Stomach (tissue), 9 donors: ENCODE data around the gene ANXA2R. TPM values are rescaled to one million over a fixed set of nuclear protein-coding genes. Genes with fewer than 3 reads are reported as not detected.

Experiments
- DNase-seq, 2 donors: peaks; one replicate each; pipeline versions ENCODE4 v3.0.0 to v3.0.0-alpha.2; 2013 to 2019
- H3K27ac ChIP-seq, 5 donors: fragments of 200-600 bp in 4 of 5; sonication (generic) in 4 of 5; one replicate each; pipeline ENCODE4 v1.5.1; 2013 to 2019; ENCODE audit warnings: mild to moderate bottlenecking in 1 of 5, moderate library complexity in 1 of 5
- H3K27me3 ChIP-seq, 3 donors: fragments of 200-600 bp; sonication (generic); one replicate each; pipeline ENCODE4 v1.5.1; 2017 to 2019; ENCODE audit warnings: mixed run types in 1 of 3
- H3K36me3 ChIP-seq, 4 donors: fragments of 200-600 bp; sonication (generic); 1 replicate in 3 of 4; 2 replicates in 1 of 4; pipeline ENCODE4 v1.5.1; 2016 to 2019
- H3K4me1 ChIP-seq, 4 donors: fragments of 200-600 bp; sonication (generic); one replicate each; pipeline ENCODE4 v1.5.1; 2016 to 2019
- H3K4me3 ChIP-seq, 4 donors: fragments of 200-600 bp; sonication (generic) in 3 of 4; one replicate each; pipeline ENCODE4 v1.5.1; 2016 to 2019; ENCODE audit warnings: mild to moderate bottlenecking in 1 of 4
- H3K9me3 ChIP-seq, 4 donors: fragments of 200-600 bp; sonication (generic); one replicate each; pipeline ENCODE4 v1.5.1; 2016 to 2019
- CTCF ChIP-seq, 7 experiments: fragments of 450-650 bp in 4 of 7; fragments of 200-600 bp in 3 of 7; sonication (generic) in 3 of 7; IDR thresholded peaks; one replicate each; pipeline ENCODE4 v1.5.1; 2016 to 2019; ENCODE audit warnings: antibody characterized with exemption in 7 of 7, control low read depth in 2 of 7, mild to moderate bottlenecking in 1 of 7
- EP300 ChIP-seq: sonication (generic); formaldehyde crosslinking; IDR thresholded peaks from one replicate; pipeline ENCODE4 v1.6.1; 2017; ENCODE audit warnings: antibody characterized with exemption
- POLR2A ChIP-seq, 4 donors: fragments of 450-650 bp; IDR thresholded peaks; one replicate each; pipeline ENCODE4 v1.6.1; 2016; ENCODE audit warnings: antibody characterized with exemption in 4 of 4, control low read depth in 2 of 4, mild to moderate bottlenecking in 1 of 4, moderate library complexity in 1 of 4
- POLR2AphosphoS5 ChIP-seq, 3 donors: sonication (generic); formaldehyde crosslinking; IDR thresholded peaks; one replicate each; pipeline ENCODE4 v1.6.1; 2016; ENCODE audit warnings: antibody characterized with exemption in 3 of 3
- WGBS, 5 donors: extraction: QIAGEN DNeasy Blood & Tissue Kit in 3 of 5; methylation state at CpG; one replicate each; pipeline versions ENCODE4 v1.1.5 to v1.1.7; 2013 to 2018; 5-methylcytosine and 5-hydroxymethylcytosine counted together
- intact Hi-C: fragments of 100-400 bp; cut with DNase I; formaldehyde crosslinking; loops from one replicate; pipeline ENCODE4 v1.15.1; 2023; ENCODE audit warnings: low total_unique reads
- polyA plus RNA-seq, 3 donors: library from polyadenylated mRNA; stranded (reverse); fragments of 200-250 nt; gene quantifications; one replicate each; pipeline ENCODE4 v1.2.3, GENCODE V29; 2013
- total RNA-seq, 5 donors: library from RNA; depleted of rRNA; stranded (reverse); fragments of >200 nt; gene quantifications; one replicate each; pipeline versions ENCODE4 v1.1.0 to v1.2.3, GENCODE V29; 2014 to 2016
- donor health status: healthy with polysubstance abuse.
- donor health status: Bipolar disorder and iron deficiency.
- donor health status: healthy.

Gene ANXA2R
- total and polyA plus RNA-seq, 8 donors = 0.76 to 7.5 (median 2.2) TPM; not detected in 1

GRCh38 chr5:43019291-43019613 is 20.9 kb downstream of the ANXA2R start:
- intact Hi-C loops = no loop called here
- 10 to 34% (median 29%) methylated on average over 6 of the region's 6 CpGs for WGBS, 5 donors
- peaks cover 8 to 92% (median 42%) of the 10 kb centered on the region in 3 donors for H3K27me3 ChIP-seq

GRCh38 chr5:43017428-43017815 is 22.7 kb downstream of the ANXA2R start:
- Histone ChIP-seq H3K4me1 (peaks cover 3 to 36% (median 13%) of the 10 kb centered on the region in 4 donors), H3K27me3 (peaks cover 8 to 76% (median 38%) of the 10 kb centered on the region in 3 donors), H3K27ac (peak overlapping the region; percentile 60 to 97 (median 89)), H3K36me3 (no peaks in the 10 kb centered on the region), H3K9me3 (peaks cover 0 to 9% (median 2%) of the 10 kb centered on the region in 4 donors), H3K4me3 (peak overlapping the region; percentile 37 to 48 (median 40))
- TF ChIP-seq POLR2AphosphoS5 (IDR thresholded peaks at IDR 0.05) (no peak), POLR2A (IDR thresholded peaks at IDR 0.05) (no peak), CTCF (IDR thresholded peaks at IDR 0.05) (no peak), EP300 (no peak)
- DNase-seq = peak in 1 of 2 donors; percentile 50
- 10 to 16% (median 12%) methylated on average over 13 of the region's 13 CpGs for WGBS, 5 donors
- intact Hi-C loops = no loop called here

More at GRCh38 chr5:43019291-43019613, 20.9 kb downstream of the ANXA2R start:
- Histone ChIP-seq H3K36me3 (no peaks in the 10 kb centered on the region), H3K9me3 (peaks cover 0 to 9% (median 2%) of the 10 kb centered on the region in 4 donors), H3K27ac (peak overlapping the region; percentile 35 to 97 (median 89)), H3K4me3 (peak overlapping the region; percentile 37 to 48 (median 40)), H3K4me1 (peaks cover 3 to 36% (median 13%) of the 10 kb centered on the region in 4 donors)
- no peak for TF ChIP-seq CTCF (IDR thresholded peaks at IDR 0.05)
- TF ChIP-seq POLR2A (IDR thresholded peaks at IDR 0.05) = no peak
- peak in 1 of 3 donors; percentile 44 for TF ChIP-seq POLR2AphosphoS5 (IDR thresholded peaks at IDR 0.05)
- no peak for DNase-seq

DNA sequence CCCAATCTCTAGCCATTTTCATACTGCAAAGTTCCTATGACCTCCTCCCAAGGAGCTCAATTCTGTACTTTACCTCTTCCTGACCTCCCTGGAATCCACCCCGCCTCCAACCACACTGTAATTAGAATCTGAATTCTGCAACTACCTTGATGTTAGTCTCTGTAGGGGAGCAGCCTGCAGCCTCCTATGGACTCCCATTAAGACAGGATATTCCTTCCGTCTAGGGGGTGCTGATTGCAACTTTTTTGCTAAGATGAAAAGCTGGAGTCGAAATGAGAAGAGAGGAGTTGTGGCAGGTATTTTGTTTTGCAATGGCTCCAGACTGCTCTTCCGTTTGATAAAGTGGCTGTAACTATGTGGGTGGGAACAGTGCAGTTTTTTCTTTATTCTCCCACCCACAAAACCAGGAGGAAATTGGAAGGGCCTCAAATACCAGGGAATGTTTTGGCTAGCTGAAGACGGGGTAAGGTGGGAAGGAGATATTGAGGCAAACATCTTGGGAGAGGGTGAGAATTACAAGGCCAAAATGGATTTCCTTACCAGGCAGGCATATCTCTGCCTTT is 23.8 kb downstream of the ANXA2R start:
- H3K27me3 ChIP-seq = peaks cover 8 to 69% (median 38%) of the 10 kb centered on the region in 3 donors
- intact Hi-C loops = no loop called here
- H3K4me1 ChIP-seq = peaks cover 3 to 36% (median 13%) of the 10 kb centered on the region in 4 donors
- no peak for DNase-seq
- TF ChIP-seq CTCF (IDR thresholded peaks at IDR 0.05) = no peak
- no peak for TF ChIP-seq POLR2A (IDR thresholded peaks at IDR 0.05)
- no peak for TF ChIP-seq POLR2AphosphoS5 (IDR thresholded peaks at IDR 0.05)
- no peak for TF ChIP-seq EP300
- H3K9me3 ChIP-seq = peaks cover 0 to 9% (median 2%) of the 10 kb centered on the region in 4 donors
- H3K36me3 ChIP-seq = no peaks in the 10 kb centered on the region
- H3K27ac ChIP-seq = no peak overlapping the region
- WGBS, 5 donors = 64 to 75% (median 67%) methylated on average over 5 of the region's 5 CpGs
- H3K4me3 ChIP-seq = no peak overlapping the region

DNA sequence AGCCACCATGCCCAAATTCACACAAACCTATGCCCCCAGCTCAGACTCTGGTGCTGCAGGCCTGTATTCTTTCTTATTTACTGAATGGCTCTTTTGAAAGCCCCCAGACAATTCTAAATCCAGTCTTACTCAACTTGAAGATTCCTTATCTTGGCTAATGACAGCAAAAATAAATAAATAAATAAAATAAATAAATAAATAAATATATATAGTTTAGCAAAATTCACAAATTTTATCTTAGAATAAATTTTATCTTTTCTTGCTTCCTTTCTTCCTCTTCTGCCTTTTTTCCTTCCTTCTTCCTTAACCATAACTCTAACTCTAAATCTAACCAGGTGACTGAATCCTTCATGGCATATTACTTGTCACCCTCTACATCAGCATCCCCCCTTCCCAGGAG is 25.6 kb downstream of the ANXA2R start:
- Histone ChIP-seq H3K36me3 (no peaks in the 10 kb centered on the region), H3K27ac (no peak overlapping the region), H3K4me3 (no peak overlapping the region), H3K9me3 (peaks cover 0 to 9% (median 2%) of the 10 kb centered on the region in 4 donors), H3K4me1 (peaks cover 0 to 35% (median 11%) of the 10 kb centered on the region in 4 donors), H3K27me3 (peaks cover 16 to 69% (median 31%) of the 10 kb centered on the region in 3 donors)
- no peak for DNase-seq
- TF ChIP-seq POLR2AphosphoS5 (IDR thresholded peaks at IDR 0.05) (no peak), CTCF (IDR thresholded peaks at IDR 0.05) (no peak), POLR2A (IDR thresholded peaks at IDR 0.05) (no peak), EP300 (no peak)
- intact Hi-C loops = no loop called here
